K562 (cell line): ENCODE measurements around the gene PLCL1. TPM values are rescaled to one million over a fixed set of nuclear protein-coding genes. Genes with fewer than 3 reads are reported as not detected.

Experiments used
- ARID1B ChIP-seq: fragments of 450-650 bp; IDR thresholded peaks from 2 replicates; pipeline ENCODE4 v1.6.1; 2016; ENCODE audit warnings: antibody characterized with exemption, mild to moderate bottlenecking, inconsistent platforms
- FOSL1 ChIP-seq: fragments of 200-800 bp; sonication (Bioruptor generic); conservative IDR thresholded peaks from 2 replicates; pipeline ENCODE4 v1.6.1; 2016; ENCODE audit warnings: missing genetic modification characterization, missing compliant biosample characterization
- LEF1 ChIP-seq: fragments of 450-650 bp; IDR thresholded peaks from 2 replicates; pipeline ENCODE4 v1.6.1; 2016; ENCODE audit warnings: mild to moderate bottlenecking
- MTA3 ChIP-seq: fragments of 450-650 bp; formaldehyde crosslinking; IDR thresholded peaks from 2 replicates; pipeline ENCODE4 v1.6.1; 2017; ENCODE audit warnings: mild to moderate bottlenecking, borderline replicate concordance
- POLR2H ChIP-seq: IDR thresholded peaks from 2 replicates; pipeline ENCODE4 v1.6.1; 2016; ENCODE audit warnings: missing genetic modification characterization, low read depth, mild to moderate bottlenecking, control low read depth, missing compliant biosample characterization, moderate library complexity
- SRF ChIP-seq, 2 experiments: fragments of 250-450, 450-650 bp in 1 of 2; sonication (Bioruptor Pico) in 1 of 2; sonication (generic) in 1 of 2; formaldehyde crosslinking; IDR thresholded peaks; 2 replicates each; pipeline versions ENCODE4 v1.5.0 to v1.5.1; 2020 to 2022; ENCODE audit warnings: mild to moderate bottlenecking in 1 of 2, missing genetic modification reagents in 1 of 2
- STAT5B ChIP-seq: fragments of 250-450 bp; sonication (Bioruptor Pico); IDR thresholded peaks from 2 replicates; pipeline ENCODE4 v1.8.0; 2021; ENCODE audit warnings: mild to moderate bottlenecking, inconsistent platforms
- XRCC5 ChIP-seq: fragments of 200-400 bp; formaldehyde crosslinking; IDR thresholded peaks from 2 replicates; pipeline ENCODE4 v1.6.1; 2017; ENCODE audit warnings: low read depth, mild to moderate bottlenecking, low read length
- polyA plus RNA-seq, 8 experiments: library from polyadenylated mRNA; depleted of rRNA in 4 of 8; stranded (reverse) in 5 of 8; unstranded in 3 of 8; fragments of >200 nt; fragmentation: Nextera tagmentation in 2 of 8; fragmentation: Illumina TruSeq in 1 of 8; extraction: Ambion mirVana in 2 of 8; extraction: Trizol in 1 of 8; gene quantifications; 2 replicates each; pipeline versions ENCODE4 v1.2.1 to v1.2.3, GENCODE V29; 2011 to 2014; ENCODE audit warnings: inconsistent platforms in 1 of 8, missing spikeins in 1 of 8
- total RNA-seq, 7 experiments: library from RNA; depleted of rRNA in 6 of 7; stranded (reverse); fragments of >200 nt in 6 of 7; fragmentation: Illumina TruSeq in 2 of 7; extraction: Trizol in 2 of 7; gene quantifications; 2 replicates each; pipeline versions ENCODE4 v1.2.1 to v1.2.3, GENCODE V29; 2011 to 2021; ENCODE audit warnings: low replicate concordance in 1 of 7
- TF ChIP-seq, protein P1 (sequence below), 2 experiments: fragments of 450-650 bp; formaldehyde crosslinking in 1 of 2; IDR thresholded peaks; 2 replicates each; pipeline versions ENCODE4 v1.4.0 to v1.6.1; 2014 to 2020; ENCODE audit warnings: mild to moderate bottlenecking in 2 of 2, borderline replicate concordance in 1 of 2, low read depth in 1 of 2
- TF ChIP-seq, protein P2 (sequence below), 2 experiments: fragments of 200-800 bp in 1 of 2; sonication (Bioruptor generic) in 1 of 2; sonication (generic) in 1 of 2; formaldehyde crosslinking in 1 of 2; IDR thresholded peaks in 1 of 2; conservative IDR thresholded peaks in 1 of 2; 2 replicates each; pipeline versions ENCODE4 v1.5.0 to v1.6.1; 2016 to 2020; ENCODE audit warnings: missing compliant biosample characterization in 1 of 2, missing genetic modification characterization in 1 of 2, missing genetic modification reagents in 1 of 2

PLCL1 gene
- total and polyA plus RNA-seq, 9 of the 15 experiments (the other 6 are each of a cell fraction or from before 2014, with no cell fraction given) = 2.0 to 17.7 (median 8.6) TPM

DNA sequence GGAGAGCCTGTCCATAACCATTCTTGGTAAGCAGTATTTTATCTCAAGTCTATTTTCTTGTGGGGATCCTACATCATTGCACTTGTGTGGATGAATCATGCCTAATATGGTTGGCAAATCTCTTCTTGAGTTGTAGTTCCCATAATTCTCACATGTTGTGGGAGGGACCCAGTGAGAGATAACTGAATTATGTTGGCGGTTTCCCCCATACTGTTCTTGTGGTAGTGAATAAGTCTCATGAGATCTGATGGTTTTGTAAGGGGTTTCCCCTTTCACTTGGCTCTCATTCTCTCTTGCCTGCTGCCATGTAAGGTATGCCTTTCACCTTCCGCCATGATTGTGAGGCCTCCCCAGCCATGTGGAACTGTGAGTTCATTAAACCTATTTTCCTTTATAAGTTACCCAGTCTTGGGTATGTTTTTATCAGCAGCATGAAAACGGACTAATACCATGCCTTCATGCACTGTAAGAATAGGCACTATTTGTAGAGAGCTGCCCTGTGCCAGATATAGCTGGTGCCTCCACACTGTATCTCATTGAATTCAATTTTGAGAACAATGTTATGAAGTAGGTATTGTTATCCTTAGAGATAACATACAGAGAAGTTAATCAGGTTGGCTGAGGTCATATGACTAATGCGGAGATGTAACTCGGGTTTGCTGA is 148.3 kb downstream of the PLCL1 start (continued):
- TF ChIP-seq, protein P1, sequence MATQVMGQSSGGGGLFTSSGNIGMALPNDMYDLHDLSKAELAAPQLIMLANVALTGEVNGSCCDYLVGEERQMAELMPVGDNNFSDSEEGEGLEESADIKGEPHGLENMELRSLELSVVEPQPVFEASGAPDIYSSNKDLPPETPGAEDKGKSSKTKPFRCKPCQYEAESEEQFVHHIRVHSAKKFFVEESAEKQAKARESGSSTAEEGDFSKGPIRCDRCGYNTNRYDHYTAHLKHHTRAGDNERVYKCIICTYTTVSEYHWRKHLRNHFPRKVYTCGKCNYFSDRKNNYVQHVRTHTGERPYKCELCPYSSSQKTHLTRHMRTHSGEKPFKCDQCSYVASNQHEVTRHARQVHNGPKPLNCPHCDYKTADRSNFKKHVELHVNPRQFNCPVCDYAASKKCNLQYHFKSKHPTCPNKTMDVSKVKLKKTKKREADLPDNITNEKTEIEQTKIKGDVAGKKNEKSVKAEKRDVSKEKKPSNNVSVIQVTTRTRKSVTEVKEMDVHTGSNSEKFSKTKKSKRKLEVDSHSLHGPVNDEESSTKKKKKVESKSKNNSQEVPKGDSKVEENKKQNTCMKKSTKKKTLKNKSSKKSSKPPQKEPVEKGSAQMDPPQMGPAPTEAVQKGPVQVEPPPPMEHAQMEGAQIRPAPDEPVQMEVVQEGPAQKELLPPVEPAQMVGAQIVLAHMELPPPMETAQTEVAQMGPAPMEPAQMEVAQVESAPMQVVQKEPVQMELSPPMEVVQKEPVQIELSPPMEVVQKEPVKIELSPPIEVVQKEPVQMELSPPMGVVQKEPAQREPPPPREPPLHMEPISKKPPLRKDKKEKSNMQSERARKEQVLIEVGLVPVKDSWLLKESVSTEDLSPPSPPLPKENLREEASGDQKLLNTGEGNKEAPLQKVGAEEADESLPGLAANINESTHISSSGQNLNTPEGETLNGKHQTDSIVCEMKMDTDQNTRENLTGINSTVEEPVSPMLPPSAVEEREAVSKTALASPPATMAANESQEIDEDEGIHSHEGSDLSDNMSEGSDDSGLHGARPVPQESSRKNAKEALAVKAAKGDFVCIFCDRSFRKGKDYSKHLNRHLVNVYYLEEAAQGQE (IDR thresholded peaks at IDR 0.05; ENCODE audit: borderline replicate concordance) = no peak
- TF ChIP-seq, protein P1 (CRISPR knock-in tag; IDR thresholded peaks at IDR 0.05; ENCODE audit: low read depth) = no peak
- TF ChIP-seq ARID1B (peak; percentile 12; the same call in 1 of the 2 replicates), MTA3 (no peak), FOSL1 (tag) (peak; percentile 81), STAT5B (no peak), POLR2H (tag) (peak; percentile 47; the same call in 1 of the 2 replicates), XRCC5 (no peak), SRF (CRISPR knock-in tag; IDR thresholded peaks at IDR 0.05) (peak; percentile 67 to 96; a peak in 3 of 4 replicates), LEF1 (no peak)
- TF ChIP-seq, protein P2, sequence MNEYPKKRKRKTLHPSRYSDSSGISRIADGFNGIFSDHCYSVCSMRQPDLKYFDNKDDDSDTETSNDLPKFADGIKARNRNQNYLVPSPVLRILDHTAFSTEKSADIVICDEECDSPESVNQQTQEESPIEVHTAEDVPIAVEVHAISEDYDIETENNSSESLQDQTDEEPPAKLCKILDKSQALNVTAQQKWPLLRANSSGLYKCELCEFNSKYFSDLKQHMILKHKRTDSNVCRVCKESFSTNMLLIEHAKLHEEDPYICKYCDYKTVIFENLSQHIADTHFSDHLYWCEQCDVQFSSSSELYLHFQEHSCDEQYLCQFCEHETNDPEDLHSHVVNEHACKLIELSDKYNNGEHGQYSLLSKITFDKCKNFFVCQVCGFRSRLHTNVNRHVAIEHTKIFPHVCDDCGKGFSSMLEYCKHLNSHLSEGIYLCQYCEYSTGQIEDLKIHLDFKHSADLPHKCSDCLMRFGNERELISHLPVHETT (CRISPR knock-in tag; conservative IDR thresholded peaks at IDR 0.05 in 1 of 2, IDR thresholded peaks at IDR 0.05 in 1 of 2) = peak in 1 of 2 experiments; percentile 59; a peak in 1 of 4 replicates
- TF ChIP-seq, all 486 proteins: peak for 12
